IMR-90 (cell line): ENCODE results near the gene IFIT1B. TPM values are rescaled to one million over a fixed set of nuclear protein-coding genes. Genes with fewer than 3 reads are reported as not detected.

Experiments
- ATAC-seq: fragments of 200-7000 bp; cut with Tn5 transposase; 2 replicates; pipeline ENCODE4 v1.9.1; 2020; ENCODE audit warnings: low read depth, mild to moderate bottlenecking, moderate library complexity
- BruUV-seq: library from RNA; stranded (reverse); fragments of 400-500 nt; replicated peaks from 2 replicates; lab custom pipeline; 2021; lab: Mats Ljungman, UMichigan
- CTCF ChIA-PET: fragments of 300-600 bp; formaldehyde crosslinking; extraction: SDS; loops from one replicate; lab custom pipeline; 2021; ENCODE audit warnings: antibody characterized with exemption; lab: Yijun Ruan, JAX
- POLR2A ChIA-PET: fragments of 300-600 bp; sonication (Branson Sonifier 250); formaldehyde crosslinking; loops from one replicate; lab custom pipeline; 2022; ENCODE audit warnings: antibody characterized with exemption; ENCODE audit not compliant: unreplicated experiment; lab: Charles Lee
- DNase-seq: peaks from one replicate; pipeline ENCODE4 v3.0.0; 2013
- H2AFZ ChIP-seq: replicated peaks from 2 replicates; pipeline ENCODE3; 2013; ENCODE audit warnings: low read length, mild to moderate bottlenecking; ENCODE audit not compliant: poor library complexity
- H2AK5ac ChIP-seq: 2 replicates; pipeline ENCODE4 v1.6.1; 2013; ENCODE audit warnings: low read depth, low read length, inconsistent platforms
- H2AK9ac ChIP-seq: replicated peaks from 2 replicates; pipeline ENCODE3; 2013; ENCODE audit warnings: mild to moderate bottlenecking, low read depth, low read length, moderate library complexity; ENCODE audit not compliant: poor library complexity
- H2BK120ac ChIP-seq: 2 replicates; pipeline ENCODE4 v1.6.1; 2013; ENCODE audit warnings: low read depth, low read length, inconsistent platforms
- H2BK15ac ChIP-seq: 3 replicates; pipeline ENCODE4 v1.6.1; 2013; ENCODE audit warnings: low read depth, low read length, inconsistent platforms
- H2BK20ac ChIP-seq: 2 replicates; pipeline ENCODE4 v1.6.1; 2013; ENCODE audit warnings: low read depth, mild to moderate bottlenecking, inconsistent platforms, low read length, moderate library complexity
- H2BK5ac ChIP-seq: 2 replicates; pipeline ENCODE4 v1.6.1; 2013; ENCODE audit warnings: mild to moderate bottlenecking, low read depth, low read length, inconsistent platforms; ENCODE audit not compliant: poor library complexity, severe bottlenecking
- H3K14ac ChIP-seq: replicated peaks from 2 replicates; pipeline ENCODE4 v1.6.1; 2013; ENCODE audit warnings: low read depth, low read length, inconsistent platforms
- H3K18ac ChIP-seq: 2 replicates; pipeline ENCODE4 v1.6.1; 2013; ENCODE audit warnings: low read depth, low read length, control low read depth
- H3K23ac ChIP-seq: 2 replicates; pipeline ENCODE4 v1.6.1; 2013; ENCODE audit warnings: low read depth, low read length, inconsistent platforms
- H3K27ac ChIP-seq: 2 replicates; pipeline ENCODE4 v1.5.1; 2013; ENCODE audit warnings: mild to moderate bottlenecking, control low read depth, low read length; ENCODE audit not compliant: insufficient read depth
- H3K27me3 ChIP-seq: 2 replicates; pipeline ENCODE4 v1.6.1; 2013; ENCODE audit warnings: low read length; ENCODE audit not compliant: control insufficient read depth, insufficient read depth
- H3K36me3 ChIP-seq: 2 replicates; pipeline ENCODE4 v1.6.1; 2013; ENCODE audit warnings: low read length, mixed read lengths; ENCODE audit not compliant: control insufficient read depth, insufficient read depth
- H3K4ac ChIP-seq: 2 replicates; pipeline ENCODE4 v1.6.1; 2013; ENCODE audit warnings: low read depth, low read length, inconsistent platforms
- H3K4me1 ChIP-seq: 2 replicates; pipeline ENCODE4 v1.6.1; 2013; ENCODE audit warnings: low read length, mixed read lengths; ENCODE audit not compliant: control insufficient read depth, insufficient read depth
- H3K4me2 ChIP-seq: 2 replicates; pipeline ENCODE4 v1.6.1; 2013; ENCODE audit warnings: low read depth, mild to moderate bottlenecking, control low read depth, low read length, moderate library complexity
- H3K4me3 ChIP-seq: 2 replicates; pipeline ENCODE4 v1.5.1; 2013; ENCODE audit warnings: low read depth, mild to moderate bottlenecking, control low read depth, low read length, moderate library complexity; ENCODE audit not compliant: insufficient read depth
- H3K56ac ChIP-seq: 2 replicates; pipeline ENCODE4 v1.6.1; 2013; ENCODE audit warnings: low read length, inconsistent platforms; ENCODE audit not compliant: insufficient read depth; ENCODE audit errors: extremely low read depth
- H3K79me1 ChIP-seq, 2 experiments: 2 replicates each; pipeline ENCODE4 v1.6.1; 2013; ENCODE audit warnings: low read length in 2 of 2, inconsistent platforms in 1 of 2, low read depth in 1 of 2
- H3K9ac ChIP-seq: 2 replicates; pipeline ENCODE4 v1.6.1; 2013; ENCODE audit warnings: low read depth, low read length, control low read depth
- H3K9me1 ChIP-seq: 2 replicates; pipeline ENCODE4 v1.6.1; 2013; ENCODE audit warnings: low read length, inconsistent platforms; ENCODE audit not compliant: insufficient read depth
- H3K9me3 ChIP-seq: 2 replicates; pipeline ENCODE4 v1.6.1; 2013; ENCODE audit warnings: low read length; ENCODE audit not compliant: control insufficient read depth, insufficient read depth
- H4K20me1 ChIP-seq: 2 replicates; pipeline ENCODE4 v1.6.1; 2013; ENCODE audit warnings: low read length, inconsistent platforms; ENCODE audit not compliant: insufficient read depth
- H4K5ac ChIP-seq: 2 replicates; pipeline ENCODE4 v1.6.1; 2013; ENCODE audit warnings: mild to moderate bottlenecking, low read depth, low read length, control low read depth
- H4K8ac ChIP-seq, 2 experiments: 2 replicates each; pipeline ENCODE4 v1.6.1; 2013; ENCODE audit warnings: low read depth in 2 of 2, low read length in 2 of 2, control low read depth in 1 of 2, inconsistent platforms in 1 of 2
- H4K91ac ChIP-seq: 2 replicates; pipeline ENCODE4 v1.6.1; 2013; ENCODE audit warnings: low read depth, low read length, inconsistent platforms; ENCODE audit not compliant: insufficient read depth
- BHLHE40 ChIP-seq: fragments of 150-350 bp; IDR thresholded peaks from 2 replicates; pipeline ENCODE4 v1.6.1; 2016; ENCODE audit warnings: mild to moderate bottlenecking, low read depth, low read length
- CEBPB ChIP-seq: IDR thresholded peaks from 2 replicates; pipeline ENCODE4 v1.6.1; 2012; ENCODE audit warnings: low read depth, low read length, improper control_type of control experiment
- CHD1 ChIP-seq: IDR thresholded peaks from 2 replicates; pipeline ENCODE4 v1.6.1; 2012; ENCODE audit warnings: low read depth, low read length, improper control_type of control experiment
- FOS ChIP-seq: fragments of 150-350 bp; IDR thresholded peaks from 2 replicates; pipeline ENCODE4 v1.6.1; 2016; ENCODE audit warnings: low read depth, low read length
- MAFK ChIP-seq: IDR thresholded peaks from 2 replicates; pipeline ENCODE4 v1.6.1; 2012; ENCODE audit warnings: low read depth, low read length, improper control_type of control experiment
- MAZ ChIP-seq: IDR thresholded peaks from 2 replicates; pipeline ENCODE4 v1.6.1; 2012; ENCODE audit warnings: low read depth, mild to moderate bottlenecking, low read length, improper control_type of control experiment, moderate library complexity, borderline replicate concordance
- MXI1 ChIP-seq: IDR thresholded peaks from 2 replicates; pipeline ENCODE4 v1.6.1; 2012; ENCODE audit warnings: low read depth, mild to moderate bottlenecking, low read length, moderate library complexity, borderline replicate concordance
- NFE2L2 ChIP-seq: fragments of 150-350 bp; IDR thresholded peaks from 2 replicates; pipeline ENCODE4 v1.6.1; 2016; ENCODE audit warnings: low read depth, mild to moderate bottlenecking, low read length
- POLR2A ChIP-seq: IDR thresholded peaks from 2 replicates; pipeline ENCODE4 v1.6.1; 2012; ENCODE audit warnings: mild to moderate bottlenecking, low read depth, low read length
- RAD21 ChIP-seq: IDR thresholded peaks from 2 replicates; pipeline ENCODE4 v1.6.1; 2012; ENCODE audit warnings: low read length, improper control_type of control experiment
- RCOR1 ChIP-seq: IDR thresholded peaks from 2 replicates; pipeline ENCODE4 v1.6.1; 2012; ENCODE audit warnings: mild to moderate bottlenecking, low read length, improper control_type of control experiment; ENCODE audit not compliant: insufficient replicate concordance
- RFX5 ChIP-seq: IDR thresholded peaks from 2 replicates; pipeline ENCODE4 v1.8.0; 2012; ENCODE audit warnings: low read depth, mild to moderate bottlenecking, low read length, moderate library complexity
- SMC3 ChIP-seq: fragments of 150-350 bp; IDR thresholded peaks from 2 replicates; pipeline ENCODE4 v1.6.1; 2016; ENCODE audit warnings: low read depth, mild to moderate bottlenecking, antibody characterized with exemption, low read length, moderate library complexity
- WGBS, 2 experiments: methylation state at CpG; one replicate each; pipeline versions ENCODE4 v1.1.5 to v1.1.7; 2013; ENCODE audit warnings: missing lambda C conversion rate in 2 of 2; ENCODE audit not compliant: insufficient read length in 1 of 2; ENCODE audit errors: extremely low coverage in 2 of 2; 5-methylcytosine and 5-hydroxymethylcytosine counted together
- dilution Hi-C: fragments of 300-500 bp; cut with HindIII; formaldehyde crosslinking; loops from one replicate; pipeline ENCODE4 v1.14.3; 2018; ENCODE audit warnings: low sequenced_read_pairs; ENCODE audit not compliant: unreplicated experiment
- in situ Hi-C: fragments of 300-500 bp; cut with MboI; formaldehyde crosslinking; loops from 3 replicates; pipeline ENCODE4 v1.14.3; 2019; ENCODE audit warnings: low sequenced_read_pairs, inconsistent platforms, mixed read lengths
- intact Hi-C: fragments of 100-400 bp; cut with micrococcal nuclease; formaldehyde crosslinking; loops from 2 replicates; pipeline ENCODE4 v1.10.0; 2022
- polyA plus RNA-seq, 3 experiments: library from polyadenylated mRNA; depleted of rRNA; stranded (reverse); fragments of >200 nt; gene quantifications; 2 replicates each; pipeline ENCODE4 v1.2.3, GENCODE V29; 2012; ENCODE audit warnings: low replicate concordance in 1 of 3
- total RNA-seq: library from RNA; depleted of rRNA; stranded (reverse); fragments of >200 nt; gene quantifications from 2 replicates; pipeline ENCODE4 v1.2.3, GENCODE V29; 2012
- TF ChIP-seq, protein P1 (sequence below): fragments of 150-350 bp; IDR thresholded peaks from 2 replicates; pipeline ENCODE4 v1.6.1; 2016; ENCODE audit warnings: low read depth, mild to moderate bottlenecking, low read length, moderate library complexity, borderline replicate concordance
- TF ChIP-seq, protein P2 (sequence below): fragments of 150-350 bp; IDR thresholded peaks from 2 replicates; pipeline ENCODE4 v1.6.1; 2017; ENCODE audit warnings: mild to moderate bottlenecking, antibody characterized with exemption, low read length, low read depth
- TF ChIP-seq, protein P3 (sequence below): conservative IDR thresholded peaks from 2 replicates; pipeline ENCODE4 v1.5.1; 2012; ENCODE audit warnings: mild to moderate bottlenecking, low read depth, low read length, improper control_type of control experiment

The IFIT1B gene
- total and polyA plus RNA-seq, 2 of the 4 experiments (the other 2 are of a cell fraction) = not detected

- WGBS, 2 experiments = no CpG with 5 or more reads among the region's 4 CpGs
- Histone ChIP-seq H4K5ac (no peak overlapping the region), H3K36me3 (no peaks in the 10 kb centered on the region), H4K8ac (no peak overlapping the region), H3K4me1 (peaks cover 3% of the 10 kb centered on the region; the same call in 1 of the 2 replicates), H3K79me1 (no peaks in the 10 kb centered on the region), H3K9ac (no peak overlapping the region), H3K9me1 (no peaks in the 10 kb centered on the region), H2BK20ac (no peak overlapping the region), H2AK5ac (no peak overlapping the region), H3K4me3 (no peak overlapping the region), H2BK120ac (no peak overlapping the region), H3K4me2 (no peak overlapping the region), H3K27me3 (no peaks in the 10 kb centered on the region), H3K27ac (no peak overlapping the region), H3K18ac (no peak overlapping the region), H3K23ac (no peak overlapping the region), H2BK5ac (no peak overlapping the region), H2AFZ (no peak overlapping the region), H2AK9ac (no peak overlapping the region), H3K56ac (no peak overlapping the region), H3K14ac (no peak overlapping the region; the same call in 1 of the 2 replicates), H3K4ac (no peak overlapping the region), H3K9me3 (no peaks in the 10 kb centered on the region), H4K20me1 (no peaks in the 10 kb centered on the region), H2BK15ac (no peak overlapping the region; the same call in 2 of the 3 replicates), H4K91ac (no peak overlapping the region)
- ChIA-PET POLR2A (no interaction called here), CTCF (no interaction called here)
- in situ Hi-C loops = no loop called here
- BruUV-seq = no TSS peak
- TF ChIP-seq RCOR1 = no peak
- no peak for TF ChIP-seq MAZ
- TF ChIP-seq, protein P1, sequence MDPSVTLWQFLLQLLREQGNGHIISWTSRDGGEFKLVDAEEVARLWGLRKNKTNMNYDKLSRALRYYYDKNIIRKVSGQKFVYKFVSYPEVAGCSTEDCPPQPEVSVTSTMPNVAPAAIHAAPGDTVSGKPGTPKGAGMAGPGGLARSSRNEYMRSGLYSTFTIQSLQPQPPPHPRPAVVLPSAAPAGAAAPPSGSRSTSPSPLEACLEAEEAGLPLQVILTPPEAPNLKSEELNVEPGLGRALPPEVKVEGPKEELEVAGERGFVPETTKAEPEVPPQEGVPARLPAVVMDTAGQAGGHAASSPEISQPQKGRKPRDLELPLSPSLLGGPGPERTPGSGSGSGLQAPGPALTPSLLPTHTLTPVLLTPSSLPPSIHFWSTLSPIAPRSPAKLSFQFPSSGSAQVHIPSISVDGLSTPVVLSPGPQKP = no peak
- no peak for TF ChIP-seq CHD1
- TF ChIP-seq CEBPB = no peak
- no peak for TF ChIP-seq POLR2A
- TF ChIP-seq FOS = no peak
- no peak for TF ChIP-seq MAFK
- TF ChIP-seq RFX5 = no peak
- TF ChIP-seq RAD21 = no peak
- no peak for TF ChIP-seq MXI1
- TF ChIP-seq SMC3 = no peak
- TF ChIP-seq NFE2L2 = no peak
- TF ChIP-seq BHLHE40 = no peak
- TF ChIP-seq, protein P2, sequence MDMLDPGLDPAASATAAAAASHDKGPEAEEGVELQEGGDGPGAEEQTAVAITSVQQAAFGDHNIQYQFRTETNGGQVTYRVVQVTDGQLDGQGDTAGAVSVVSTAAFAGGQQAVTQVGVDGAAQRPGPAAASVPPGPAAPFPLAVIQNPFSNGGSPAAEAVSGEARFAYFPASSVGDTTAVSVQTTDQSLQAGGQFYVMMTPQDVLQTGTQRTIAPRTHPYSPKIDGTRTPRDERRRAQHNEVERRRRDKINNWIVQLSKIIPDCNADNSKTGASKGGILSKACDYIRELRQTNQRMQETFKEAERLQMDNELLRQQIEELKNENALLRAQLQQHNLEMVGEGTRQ = no peak
- TF ChIP-seq, protein P3, sequence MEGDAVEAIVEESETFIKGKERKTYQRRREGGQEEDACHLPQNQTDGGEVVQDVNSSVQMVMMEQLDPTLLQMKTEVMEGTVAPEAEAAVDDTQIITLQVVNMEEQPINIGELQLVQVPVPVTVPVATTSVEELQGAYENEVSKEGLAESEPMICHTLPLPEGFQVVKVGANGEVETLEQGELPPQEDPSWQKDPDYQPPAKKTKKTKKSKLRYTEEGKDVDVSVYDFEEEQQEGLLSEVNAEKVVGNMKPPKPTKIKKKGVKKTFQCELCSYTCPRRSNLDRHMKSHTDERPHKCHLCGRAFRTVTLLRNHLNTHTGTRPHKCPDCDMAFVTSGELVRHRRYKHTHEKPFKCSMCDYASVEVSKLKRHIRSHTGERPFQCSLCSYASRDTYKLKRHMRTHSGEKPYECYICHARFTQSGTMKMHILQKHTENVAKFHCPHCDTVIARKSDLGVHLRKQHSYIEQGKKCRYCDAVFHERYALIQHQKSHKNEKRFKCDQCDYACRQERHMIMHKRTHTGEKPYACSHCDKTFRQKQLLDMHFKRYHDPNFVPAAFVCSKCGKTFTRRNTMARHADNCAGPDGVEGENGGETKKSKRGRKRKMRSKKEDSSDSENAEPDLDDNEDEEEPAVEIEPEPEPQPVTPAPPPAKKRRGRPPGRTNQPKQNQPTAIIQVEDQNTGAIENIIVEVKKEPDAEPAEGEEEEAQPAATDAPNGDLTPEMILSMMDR = no peak
- no peak for DNase-seq
- ATAC-seq = no peak
- dilution Hi-C loops = no loop called here
- intact Hi-C loops = loop anchor here (5.0 kb wide), 1 partner anchor 40 kb away; the partner anchor contains the start of gene IFIT3
Measured at GRCh38 chr10:89367529-89367928, 10.3 kb upstream of the IFIT1B start.
